SK-N-MC (cell line): ENCODE results near the gene STH.

Experiments used
- EZH2 ChIP-seq: fragments of 200-600 bp; sonication (generic); IDR thresholded peaks from one replicate; pipeline ENCODE4 v1.6.1; 2017; ENCODE audit warnings: antibody characterized with exemption
- POLR2AphosphoS5 ChIP-seq: IDR thresholded peaks from 2 replicates; pipeline ENCODE4 v1.6.1; 2012; ENCODE audit warnings: mild to moderate bottlenecking, low read depth, low read length, borderline replicate concordance

DNA sequence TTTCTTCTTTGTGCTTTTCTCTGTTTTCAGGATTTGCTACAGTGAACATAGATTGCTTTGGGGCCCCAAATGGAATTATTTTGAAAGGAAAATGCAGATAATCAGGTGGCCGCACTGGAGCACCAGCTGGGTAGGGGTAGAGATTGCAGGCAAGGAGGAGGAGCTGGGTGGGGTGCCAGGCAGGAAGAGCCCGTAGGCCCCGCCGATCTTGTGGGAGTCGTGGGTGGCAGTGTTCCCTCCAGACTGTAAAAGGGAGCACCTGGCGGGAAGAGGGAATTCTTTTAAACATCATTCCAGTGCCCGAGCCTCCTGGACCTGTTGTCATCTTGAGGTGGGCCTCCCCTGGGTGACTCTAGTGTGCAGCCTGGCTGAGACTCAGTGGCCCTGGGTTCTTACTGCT lies 1.2 kb downstream of the STH start:
- TF ChIP-seq POLR2AphosphoS5 (no peak), EZH2 (no peak)
